GM06990 (cell line): ENCODE data around the gene TRAPPC13.

Experiments used
- DNase-seq: peaks from one replicate; pipeline ENCODE4 v3.0.0-alpha.2; 2011; ENCODE audit not compliant: insufficient read length; ENCODE audit errors: extremely low read depth
- H3K27me3 ChIP-seq: replicated peaks from 2 replicates; pipeline ENCODE4 v1.6.0; 2011; ENCODE audit warnings: low read length; ENCODE audit not compliant: control insufficient read depth, insufficient read depth
- H3K36me3 ChIP-seq: 2 replicates; pipeline ENCODE4 v1.5.1; 2011; ENCODE audit warnings: low read length; ENCODE audit not compliant: control insufficient read depth, insufficient read depth
- H3K4me3 ChIP-seq: replicated peaks from 2 replicates; pipeline ENCODE4 v1.5.1; 2011; ENCODE audit warnings: low read depth, mild to moderate bottlenecking, control low read depth, low read length
- CTCF ChIP-seq: IDR thresholded peaks from 2 replicates; pipeline ENCODE4 v1.5.1; 2011; ENCODE audit warnings: low read length, control low read depth, mild to moderate bottlenecking, inconsistent platforms; ENCODE audit not compliant: insufficient read depth, poor library complexity, severe bottlenecking

The TRAPPC13 gene

GRCh38 chr5:65704621-65705239 lies 79.9 kb downstream of the TRAPPC13 start:
- H3K36me3 ChIP-seq = no peaks in the 10 kb centered on the region
- TF ChIP-seq CTCF = no peak

GRCh38 chr5:65707663-65708062 lies 82.8 kb downstream of the TRAPPC13 start:
- Histone ChIP-seq H3K4me3 (no peak overlapping the region), H3K27me3 (no peaks in the 10 kb centered on the region), H3K36me3 (no peaks in the 10 kb centered on the region)
- no peak for TF ChIP-seq CTCF
- DNase-seq = no peak

More at GRCh38 chr5:65704621-65705239, 79.9 kb downstream of the TRAPPC13 start:
- no peak for DNase-seq
- H3K4me3 ChIP-seq = no peak overlapping the region
- H3K27me3 ChIP-seq = no peaks in the 10 kb centered on the region

- Histone ChIP-seq H3K27me3 (no peaks in the 10 kb centered on the region), H3K4me3 (no peak overlapping the region), H3K36me3 (no peaks in the 10 kb centered on the region)
- no peak for DNase-seq
- TF ChIP-seq CTCF = no peak
Measured at GRCh38 chr5:65708145-65708544, 83.3 kb downstream of the TRAPPC13 start.
